GM18508 (cell line): ENCODE results near the gene GGCX.
"Not testable (repeated sequence)": the region's sequence is repeated elsewhere in the genome, so short reads cannot be mapped to it uniquely, and the experiment has no call there.

Experiments
- ATAC-seq: cut with Tn5 transposase; IDR thresholded peaks from one replicate; pipeline ENCODE4 v1.9.1; 2021; ENCODE audit warnings: moderate number of reproducible peaks; ENCODE audit not compliant: insufficient read depth, unreplicated experiment

The GGCX gene

DNA sequence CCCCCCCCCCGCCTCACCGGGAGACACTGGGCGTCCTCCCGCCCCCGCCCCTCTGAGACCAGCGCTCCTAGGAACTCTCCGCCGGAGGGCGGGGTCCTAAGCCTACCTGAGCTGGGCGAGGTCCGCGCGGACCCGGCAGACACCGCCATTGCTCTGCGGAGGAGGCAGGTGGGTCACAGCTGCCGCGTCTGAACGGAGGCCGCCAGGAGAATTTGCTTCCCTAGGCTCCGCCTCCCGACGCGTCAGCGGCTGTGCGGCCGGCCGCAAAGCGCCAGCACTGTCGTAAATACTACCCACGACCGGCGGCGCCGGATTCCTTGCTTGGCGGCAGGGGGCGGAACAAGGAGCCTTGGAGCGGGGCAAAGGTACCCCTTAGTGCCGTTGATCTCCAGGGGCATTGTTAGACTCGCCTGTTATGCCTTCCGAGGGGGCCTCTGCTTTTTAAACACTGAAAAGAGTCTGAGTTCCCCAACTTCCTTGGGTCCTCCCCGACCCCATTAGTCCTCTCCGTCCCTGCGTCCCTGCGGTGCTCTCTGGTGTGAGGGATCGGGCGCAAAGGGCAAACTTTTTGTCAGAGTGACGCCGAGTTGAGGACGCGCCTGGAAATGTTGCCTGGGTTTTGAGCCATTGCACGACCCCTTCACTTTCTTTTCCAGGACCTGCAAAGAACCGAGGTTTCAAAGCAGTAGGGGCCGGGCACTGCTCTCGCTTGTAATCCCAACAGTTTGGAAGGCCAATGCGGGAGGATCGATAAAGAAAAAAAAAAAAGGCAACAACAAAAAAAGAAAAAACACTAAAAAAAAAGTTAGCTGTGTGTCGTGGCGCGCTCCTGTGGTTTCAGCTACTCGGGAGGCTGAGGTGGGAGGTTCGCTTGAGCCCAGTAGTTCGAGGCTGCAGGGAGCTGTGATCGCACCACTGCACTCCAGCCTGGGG lies at the start of gene GGCX:
GGCX (minus strand) TSS at position 214 of the 933 bp plus-strand sequence; CDS start at position 149, 65 bp downstream.
- ATAC-seq, result peak; percentile 50

DNA sequence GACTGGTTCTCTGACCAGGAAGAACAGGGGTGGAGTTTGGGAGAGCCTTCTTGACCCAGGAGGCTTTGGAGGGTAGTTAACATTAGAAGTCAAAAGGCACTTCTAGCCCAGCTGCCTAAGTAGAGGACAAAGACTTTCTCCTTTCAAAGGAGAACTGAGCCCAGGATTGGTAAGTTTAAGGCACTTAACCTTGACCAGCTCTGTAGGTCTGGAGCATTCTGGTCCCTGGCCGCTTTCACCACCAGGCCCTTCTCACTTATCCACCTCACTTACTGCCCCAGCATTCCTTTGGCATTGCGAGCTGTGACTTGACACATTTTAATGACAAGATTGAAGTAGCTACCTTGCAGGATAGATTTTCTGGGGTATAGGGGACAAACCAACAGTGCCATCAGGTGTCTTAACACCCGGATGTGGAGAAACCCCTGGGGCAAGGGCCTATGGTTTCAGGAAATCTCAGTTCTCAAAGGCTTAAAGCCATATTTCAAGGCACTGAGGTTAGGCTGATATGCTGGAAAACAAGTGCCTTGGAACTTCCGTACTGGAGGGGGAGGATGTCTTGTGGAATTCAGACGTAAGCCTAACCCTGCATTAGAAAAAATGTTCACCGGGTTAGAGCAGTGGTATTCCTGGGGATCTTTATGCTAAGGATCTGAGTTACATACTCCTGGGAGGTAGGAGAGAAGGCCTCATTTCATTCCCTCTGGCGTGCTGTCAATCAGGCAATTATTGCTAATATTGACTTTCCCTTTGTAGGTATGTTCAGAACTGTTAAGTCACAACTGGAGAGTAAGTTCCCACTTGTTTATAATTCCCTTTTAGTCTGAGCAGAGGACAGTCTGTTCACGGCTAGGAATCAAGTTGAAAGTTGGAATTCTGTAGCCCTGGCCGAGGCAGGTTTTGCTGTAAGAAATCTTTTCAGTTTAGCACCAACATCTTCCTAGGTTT lies 46.2 kb upstream of the GGCX start:
- no peak for ATAC-seq

DNA sequence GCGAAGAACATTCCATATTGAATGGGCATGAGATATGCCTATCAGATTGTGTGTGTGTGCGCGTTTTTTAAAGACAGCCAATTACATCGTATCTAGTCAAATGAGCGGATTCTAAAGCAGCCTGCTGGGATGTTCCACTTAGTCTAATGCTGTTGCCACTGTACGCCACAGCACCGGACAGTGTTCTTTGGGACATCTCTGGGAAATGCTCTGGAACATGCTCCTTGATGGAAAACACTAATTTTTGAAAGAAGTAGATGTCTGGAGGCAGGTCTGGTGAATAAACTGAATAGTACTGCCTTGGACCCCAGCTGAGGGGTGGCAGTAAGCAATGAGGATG lies 44.8 kb upstream of the GGCX start:
- no peak for ATAC-seq

DNA sequence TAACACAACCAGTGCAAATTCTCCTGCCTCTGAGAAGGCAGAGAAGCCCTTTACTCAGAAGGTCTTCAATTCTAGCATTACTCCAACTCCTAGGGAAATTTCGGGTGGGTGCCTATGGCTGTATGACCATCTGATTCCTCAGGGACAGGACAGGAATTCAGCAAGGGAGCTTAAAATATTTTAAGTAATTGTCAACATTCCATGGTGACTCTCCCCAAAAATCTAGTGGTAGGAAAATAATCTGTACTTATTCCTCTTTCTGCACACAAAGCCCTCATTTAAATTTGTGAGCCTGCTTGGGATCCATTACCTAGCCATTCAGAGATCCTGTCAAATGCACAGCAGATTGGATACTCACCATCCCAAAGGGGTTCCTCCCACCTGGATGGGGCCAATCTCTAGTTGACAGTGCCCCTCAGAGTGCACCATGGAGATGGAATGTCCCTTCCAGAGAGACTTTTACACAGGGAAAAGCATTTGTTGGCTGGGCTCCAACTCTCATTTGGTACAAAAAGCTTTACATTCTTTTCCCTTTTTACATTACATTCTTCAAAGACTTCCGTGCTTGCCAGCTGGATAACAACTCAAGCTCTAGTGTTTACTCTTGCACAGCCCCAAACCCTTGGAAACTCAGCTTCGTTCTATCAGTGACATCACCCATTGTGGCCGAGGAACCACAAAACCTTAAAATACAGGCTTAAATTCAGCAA lies 44.3 kb upstream of the GGCX start:
- ATAC-seq, result no peak

DNA sequence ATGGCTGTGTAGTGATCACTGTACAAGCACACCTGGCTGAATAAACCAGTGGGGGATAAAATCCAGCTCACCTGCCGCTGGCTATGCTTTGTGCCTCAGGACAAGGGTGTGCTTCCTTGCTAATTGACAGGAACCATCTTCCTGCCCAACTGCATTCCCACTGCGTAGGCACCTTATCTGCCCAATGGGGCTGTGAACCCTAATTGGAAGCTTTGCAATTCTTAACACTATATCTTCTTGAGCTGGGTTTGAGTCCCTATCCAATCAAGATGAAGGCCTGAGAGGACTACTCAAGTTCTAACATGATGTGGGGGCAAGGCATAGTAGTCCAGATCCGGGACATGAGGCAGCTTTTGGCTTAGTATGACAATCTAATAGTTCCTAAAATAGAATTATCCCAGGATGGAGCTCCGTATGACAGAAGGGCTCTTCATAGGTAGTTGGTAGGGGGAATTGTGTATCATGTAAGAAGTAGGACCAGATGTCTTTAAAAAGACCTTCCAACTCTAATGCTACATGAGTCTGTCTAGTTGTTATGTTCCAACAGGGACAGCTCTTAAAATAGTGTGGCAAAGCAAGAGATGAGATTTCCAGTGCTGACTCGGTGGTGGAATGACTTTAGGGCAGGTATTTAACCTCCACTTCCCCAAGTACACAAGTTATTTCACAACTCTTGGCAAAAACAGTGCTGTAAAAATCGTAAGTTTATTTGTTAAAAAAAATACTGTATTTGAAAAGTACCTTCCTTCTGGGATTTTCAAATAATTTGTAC lies 43.5 kb upstream of the GGCX start:
- no peak for ATAC-seq

DNA sequence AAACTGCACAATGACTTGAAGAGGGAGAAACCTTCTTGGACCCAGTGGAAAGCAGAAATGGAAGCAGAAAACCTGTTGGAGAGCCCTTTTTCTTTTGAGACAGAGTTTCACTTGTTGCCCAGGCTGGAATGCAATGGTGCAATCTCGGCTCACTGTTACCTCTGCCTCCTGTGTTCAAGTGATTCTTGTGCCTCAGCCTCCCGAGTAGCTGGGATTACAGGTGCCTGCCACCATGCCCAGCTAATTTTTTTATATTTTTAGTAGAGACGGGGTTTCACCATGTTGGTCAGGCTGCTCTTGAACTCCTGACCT lies 42.8 kb upstream of the GGCX start:
- not testable (repeated sequence) for ATAC-seq

DNA sequence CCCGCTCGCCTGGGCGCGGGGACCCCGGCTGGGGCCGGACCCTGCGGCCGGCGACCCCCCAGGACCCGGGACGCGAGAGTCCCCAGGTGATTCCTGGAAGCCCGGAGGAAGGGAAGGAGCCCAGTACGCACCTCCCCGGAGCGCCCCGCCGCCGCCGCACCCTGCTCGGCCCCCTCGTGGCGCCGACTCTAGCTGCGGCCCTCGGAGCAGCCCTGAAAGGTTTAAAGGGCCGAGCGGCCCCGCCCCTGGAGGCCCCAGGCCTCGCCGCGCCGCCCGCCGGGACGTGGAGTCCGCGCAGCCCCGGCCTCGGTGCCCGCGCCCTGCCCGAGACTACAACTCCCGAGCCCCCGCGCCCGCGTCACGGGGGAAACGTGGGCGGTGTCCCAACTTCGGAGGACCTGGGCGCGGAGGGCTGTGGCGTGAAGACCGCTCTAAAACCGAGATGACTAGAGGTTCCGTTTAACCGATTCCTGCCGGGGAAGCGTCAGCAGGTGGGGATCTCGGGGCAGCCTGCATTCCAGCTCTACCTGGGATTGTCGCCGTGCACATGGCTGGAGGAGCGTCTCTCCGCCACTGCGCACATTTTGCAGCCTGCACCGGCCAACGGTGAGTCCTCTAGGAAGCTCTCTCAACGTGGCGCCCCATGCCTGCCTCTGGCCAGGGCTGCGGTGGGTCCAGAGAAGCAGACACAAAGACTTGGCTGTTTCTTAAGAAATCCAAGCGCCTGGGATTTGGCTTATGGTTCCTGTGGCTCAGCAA lies 41.4 kb upstream of the GGCX start, which contains the start of gene TMEM150A:
TMEM150A (minus strand) TSS at position 223 of the 759 bp plus-strand sequence. CDS start 750 bp downstream, outside the sequence.
- ATAC-seq, result peak; percentile 67

DNA sequence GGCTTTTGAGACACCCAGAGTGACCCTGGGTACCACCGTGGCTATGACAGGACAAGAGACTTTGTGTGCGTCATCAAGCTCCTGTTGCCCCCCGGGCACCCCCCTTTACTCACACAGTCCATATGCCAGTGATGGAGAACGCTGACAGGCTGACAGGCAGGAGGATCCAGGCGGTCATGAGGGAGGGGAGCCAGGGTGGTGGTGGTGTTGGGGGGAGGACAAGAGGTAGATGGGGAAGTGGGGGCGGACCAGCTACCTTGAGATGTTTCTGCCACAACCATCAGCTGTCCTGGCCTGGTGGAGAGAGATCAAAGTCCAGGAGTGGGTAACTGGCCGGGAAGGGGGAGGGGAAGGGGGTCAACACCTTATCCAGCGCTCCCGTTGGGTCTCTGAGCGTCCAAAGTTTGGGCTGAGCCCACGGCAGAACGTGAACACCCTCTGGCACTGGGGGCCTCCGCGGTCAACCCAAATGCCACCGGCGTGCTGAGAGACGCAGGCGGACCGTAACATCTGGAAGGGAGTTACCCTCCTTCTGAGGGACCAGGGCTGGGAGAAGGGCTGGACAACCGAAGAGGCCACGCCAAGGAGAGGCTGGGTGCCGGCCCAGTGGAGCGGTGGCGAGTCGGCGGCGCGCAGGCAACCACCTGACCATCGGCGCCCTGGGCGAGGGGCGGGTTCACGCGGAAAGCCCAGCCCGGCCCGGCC lies 40.6 kb upstream of the GGCX start:
- peak; percentile 19 for ATAC-seq

DNA sequence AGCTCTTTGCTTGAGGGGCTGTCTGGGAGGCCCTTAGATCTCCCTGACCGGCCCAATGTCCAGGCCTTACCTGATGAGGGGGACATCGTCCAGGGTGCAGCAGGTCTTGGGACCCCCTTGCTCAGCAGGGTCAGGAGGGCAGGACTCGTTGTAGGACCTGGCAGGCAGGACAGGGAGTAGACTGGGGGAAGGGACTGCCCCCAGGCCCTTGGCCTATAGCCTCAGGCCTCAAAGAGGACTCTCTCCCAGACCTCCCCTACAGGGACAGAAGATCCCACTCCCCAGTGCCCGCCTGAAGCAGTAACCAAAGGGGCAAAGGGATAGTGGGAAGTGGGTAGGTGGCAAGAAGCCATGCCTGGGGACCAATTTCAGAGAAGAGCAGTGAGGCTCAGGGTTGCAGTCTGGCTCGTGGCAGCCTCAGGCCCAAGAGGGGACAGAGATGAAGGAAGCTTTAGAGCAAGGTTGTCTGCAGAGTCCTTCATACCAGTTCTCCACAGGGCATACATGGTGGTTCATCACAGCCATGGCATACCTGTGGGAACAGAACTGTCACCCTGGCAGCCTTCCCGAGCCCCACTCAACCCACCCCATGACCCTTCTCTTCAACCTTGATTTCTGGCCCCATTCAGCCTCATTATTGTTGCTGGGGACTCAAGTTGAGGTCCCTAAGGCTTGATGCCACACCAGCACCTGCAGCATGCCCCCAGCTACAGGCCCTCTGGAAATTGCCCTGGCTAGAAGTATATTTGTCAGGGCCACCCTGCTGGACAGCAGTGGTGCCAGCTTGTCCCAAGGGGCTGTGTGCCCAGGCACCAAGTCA lies 39.9 kb upstream of the GGCX start:
- no peak for ATAC-seq

DNA sequence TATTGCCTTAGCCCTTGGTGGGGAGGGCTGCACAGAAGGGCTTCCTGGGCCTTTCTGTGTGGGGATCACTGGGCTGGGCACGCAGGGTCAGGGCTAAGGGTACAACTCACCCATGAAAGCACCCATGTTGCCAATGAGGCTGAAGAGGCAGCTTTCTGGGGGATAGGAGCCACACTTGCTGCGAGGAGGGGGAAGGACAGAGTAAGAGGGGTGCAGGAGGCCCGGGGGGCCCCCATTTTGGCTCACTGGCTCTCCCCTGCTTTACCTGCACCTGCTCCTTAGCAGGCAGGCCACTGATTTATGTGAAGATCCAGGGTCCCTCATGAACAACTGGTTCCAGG lies 38.9 kb upstream of the GGCX start:
- no peak for ATAC-seq

DNA sequence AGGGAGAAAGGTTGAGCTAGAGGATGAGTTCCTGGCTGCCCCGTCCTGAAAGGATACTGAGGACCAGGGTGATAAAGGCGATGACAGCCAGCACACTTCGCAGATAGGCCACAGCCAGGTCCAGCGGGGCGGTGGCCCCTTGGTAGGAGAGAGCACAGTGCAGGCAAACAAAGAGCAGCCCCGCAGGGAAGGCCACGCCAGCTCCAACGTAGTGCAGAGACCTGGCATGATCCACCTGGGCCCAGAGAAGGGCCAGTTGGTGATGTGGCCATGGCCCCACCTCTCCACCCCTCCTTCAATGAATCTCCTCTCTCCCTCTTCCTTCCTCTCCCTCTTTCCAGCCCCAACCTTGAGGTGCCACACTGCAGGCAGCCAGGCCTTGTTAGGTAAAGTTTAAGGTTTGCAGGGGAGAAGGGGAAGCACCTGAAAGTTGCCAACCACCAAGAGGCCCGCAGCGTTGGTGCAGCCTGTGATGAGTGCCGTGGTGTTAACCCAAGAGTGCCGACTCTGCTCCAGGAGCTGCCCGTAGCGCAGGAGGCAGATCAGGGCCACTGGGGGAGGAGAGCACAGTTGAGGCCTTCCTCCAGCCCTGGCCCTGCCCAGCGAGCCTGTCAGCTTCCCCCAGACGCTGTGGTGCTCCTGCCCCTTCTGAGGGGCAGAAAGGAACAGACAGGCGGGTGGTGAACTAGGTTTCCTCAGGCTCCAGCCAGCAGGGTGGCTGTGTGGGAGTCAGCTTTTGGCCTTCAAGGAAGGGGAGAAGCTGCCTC lies 38.4 kb upstream of the GGCX start:
- no peak for ATAC-seq

DNA sequence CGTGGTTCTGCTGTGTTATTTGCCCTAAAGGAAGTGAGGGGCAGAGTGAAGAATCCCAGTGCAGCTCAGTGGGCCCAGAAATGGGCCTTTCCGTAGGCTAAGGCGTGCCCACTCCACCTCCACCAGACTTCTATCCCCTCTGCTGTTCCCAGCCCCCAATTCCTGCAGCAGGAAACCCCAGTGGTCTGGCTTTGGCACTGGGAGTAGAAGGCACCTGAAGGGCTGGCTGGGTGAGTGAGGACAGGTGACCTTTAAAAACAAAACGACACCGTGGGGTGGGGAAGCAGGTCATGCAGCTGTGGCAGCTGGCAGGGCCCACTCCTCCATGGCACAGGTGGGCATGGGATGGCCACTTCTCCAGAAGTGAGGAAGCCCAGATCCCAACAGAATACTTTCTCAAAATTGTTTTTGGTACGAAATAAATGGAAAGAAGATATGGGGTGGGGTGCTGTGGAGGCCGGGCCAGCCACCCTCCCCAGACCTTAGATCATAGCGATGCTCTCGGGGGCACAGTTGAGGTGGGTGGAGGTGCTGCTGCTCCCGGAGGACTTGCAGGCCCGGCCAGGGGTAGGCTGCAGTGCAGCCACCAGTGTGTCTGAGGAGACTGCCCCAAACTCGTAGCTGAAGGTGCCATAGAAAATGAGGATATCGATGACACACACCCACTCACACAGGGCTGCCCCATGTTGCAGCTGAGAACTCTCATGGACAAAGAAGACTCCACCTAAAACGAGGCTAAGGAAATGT lies 37.5 kb upstream of the GGCX start:
- no peak for ATAC-seq

DNA sequence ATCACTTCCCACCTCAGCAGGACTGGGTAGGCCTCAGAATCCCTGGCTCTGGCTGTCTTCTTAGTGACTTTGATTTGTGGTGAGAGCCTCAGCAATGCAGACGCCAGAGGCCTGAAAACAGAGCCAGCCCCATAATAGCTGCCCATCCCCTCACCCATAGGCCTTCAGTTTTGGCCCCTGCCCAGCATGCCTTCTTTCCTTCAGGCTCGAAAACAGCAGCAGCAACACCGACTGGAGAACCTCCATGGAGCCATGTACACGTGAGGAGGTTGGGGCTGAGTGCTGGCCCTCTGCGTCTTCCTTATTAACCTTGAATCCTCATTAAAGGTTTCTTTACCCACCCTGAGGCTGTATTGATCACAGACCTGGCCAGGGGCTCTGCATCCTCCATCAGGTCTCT lies 35.9 kb upstream of the GGCX start:
- ATAC-seq, result no peak

DNA sequence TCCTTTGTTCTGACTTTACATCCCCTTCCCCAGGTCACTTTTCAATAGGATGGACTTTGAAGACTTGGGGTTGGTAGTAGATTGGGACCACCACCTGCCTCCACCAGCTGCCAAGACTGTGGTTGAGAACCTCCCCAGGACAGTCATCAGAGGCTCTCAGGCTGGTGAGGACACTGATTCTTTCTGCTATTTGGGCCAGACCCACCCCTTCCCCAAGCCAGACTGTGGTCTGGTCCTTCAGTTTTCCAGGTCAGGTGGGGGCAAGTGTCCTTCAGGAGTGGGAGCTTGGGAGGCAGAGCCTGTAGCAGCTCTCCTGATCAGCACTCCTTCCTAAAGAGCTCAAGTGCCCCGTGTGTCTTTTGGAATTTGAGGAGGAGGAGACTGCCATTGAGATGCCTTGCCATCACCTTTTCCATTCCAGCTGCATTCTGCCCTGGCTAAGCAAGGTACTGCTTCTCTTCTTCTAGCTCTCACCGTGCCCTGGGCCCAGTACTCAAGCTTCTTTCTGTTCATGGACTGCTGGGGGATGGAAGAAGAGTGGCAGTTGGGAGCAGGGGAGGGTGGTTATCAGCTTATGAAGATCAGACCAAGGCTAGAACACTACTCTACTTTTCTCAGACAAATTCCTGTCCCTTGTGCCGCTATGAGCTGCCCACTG lies 35.3 kb upstream of the GGCX start:
- ATAC-seq, result no peak

DNA sequence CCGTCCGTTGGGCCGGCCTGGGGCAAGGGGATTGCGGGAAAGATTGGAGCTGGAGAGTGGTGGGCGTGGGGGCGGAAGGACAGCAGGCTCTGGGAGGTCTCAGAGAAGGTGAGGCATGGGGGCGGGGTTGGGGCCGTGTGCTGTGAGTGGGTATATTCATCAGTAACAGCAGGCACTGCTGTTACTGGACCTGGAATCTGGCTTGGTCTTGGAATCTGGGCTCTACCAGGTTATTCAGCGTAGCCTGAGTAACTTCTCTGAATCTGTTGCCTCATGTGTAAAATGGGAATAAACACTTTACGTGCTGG lies 34.7 kb upstream of the GGCX start:
- no peak for ATAC-seq
